DMS 273 treated with DMSO at 0.1 percent for 48 hours (cell line): ENCODE results near the gene ABT1.

Source experiments
- DNase-seq: peaks from one replicate; lab custom pipeline; 2025; lab: John Stamatoyannopoulos, UW

Gene ABT1

GRCh38 chr6:26604797-26605196, 8.0 kb downstream of the ABT1 start:
- DNase-seq = no peak

- peak; percentile 47 for DNase-seq
Observed at GRCh38 chr6:26607434-26608230, 10.9 kb downstream of the ABT1 start.

GRCh38 chr6:26609463-26609862, 12.7 kb downstream of the ABT1 start:
- DNase-seq = no peak

GRCh38 chr6:26611599-26611998, 14.8 kb downstream of the ABT1 start:
- DNase-seq = no peak

- no peak for DNase-seq
Observed at GRCh38 chr6:26613201-26613600, 16.4 kb downstream of the ABT1 start.

GRCh38 chr6:26613689-26614683, 17.2 kb downstream of the ABT1 start:
- no peak for DNase-seq

GRCh38 chr6:26623339-26623859, 26.6 kb downstream of the ABT1 start:
- DNase-seq = no peak

- no peak for DNase-seq
Observed at GRCh38 chr6:26624557-26624956, 27.8 kb downstream of the ABT1 start.

- DNase-seq = no peak
Observed at GRCh38 chr6:26627843-26628242, 31.1 kb downstream of the ABT1 start.

- no peak for DNase-seq
Observed at GRCh38 chr6:26629359-26629758, 32.6 kb downstream of the ABT1 start.

GRCh38 chr6:26640806-26641205, 44.1 kb downstream of the ABT1 start:
- DNase-seq = no peak

- no peak for DNase-seq
Observed at GRCh38 chr6:26646074-26646473, 49.3 kb downstream of the ABT1 start.
